ENCODE measurements around the gene CAMK1D. TPM values are rescaled to one million over a fixed set of nuclear protein-coding genes. Genes with fewer than 3 reads are reported as not detected.

The CAMK1D gene
- total and polyA plus RNA-seq, 4 experiments from 2014 or later = 5.2 to 22.2 (median 19.4) TPM

GRCh38 chr10:12444981-12445700 is 95.8 kb downstream of the CAMK1D start:
- no peaks in the 10 kb centered on the region for H3K9me3 ChIP-seq (ENCODE audit: control insufficient read depth in 1 of 2, low read length in 2 of 2)
- no peak overlapping the region for H3K4me3 Mint-ChIP-seq
- ChIA-PET POLR2A (ENCODE audit: partially characterized antibody) (no interaction called here), CTCF (ENCODE audit: partially characterized antibody) (no interaction called here)
- H3K4me1 ChIP-seq (ENCODE audit: insufficient read depth, low read length) = peaks cover 14% of the 10 kb centered on the region
- H3K36me3 ChIP-seq (ENCODE audit: insufficient read depth, low read length) = no peaks in the 10 kb centered on the region
- H3K9me3 Mint-ChIP-seq = peaks cover 0 to 6% (median 0%) of the 10 kb centered on the region in 8 donors
- H3K36me3 Mint-ChIP-seq = peaks cover 0 to 8% of the 10 kb centered on the region in 2 donors
- no peaks in the 10 kb centered on the region for H3K27me3 Mint-ChIP-seq
- H3K4me1 Mint-ChIP-seq = peaks cover 28 to 50% (median 40%) of the 10 kb centered on the region in 4 donors
- no peak for DNase-seq
- intact Hi-C loops (cut with micrococcal nuclease) = loop anchor here (5.0 kb wide), 1 partner anchor 857 kb away; the partner anchor contains the start of gene PHYH
- no peak overlapping the region for H3K27ac ChIP-seq (ENCODE audit: low read depth, low read length)
- H3K27me3 ChIP-seq (ENCODE audit: insufficient read depth, low read length) = no peaks in the 10 kb centered on the region
- no peak overlapping the region for H3K4me3 ChIP-seq (ENCODE audit: low read length in 2 of 2)
- H3K27ac Mint-ChIP-seq = peak overlapping the region in 6 of 7 donors; percentile 46 to 90 (median 76)

GRCh38 chr10:12445701-12446334 is 96.5 kb downstream of the CAMK1D start:
- H3K9me3 Mint-ChIP-seq = peaks cover 0 to 3% (median 0%) of the 10 kb centered on the region in 8 donors
- no peaks in the 10 kb centered on the region for H3K27me3 Mint-ChIP-seq
- Histone ChIP-seq H3K36me3 (ENCODE audit: insufficient read depth, low read length) (no peaks in the 10 kb centered on the region), H3K27ac (ENCODE audit: low read depth, low read length) (no peak overlapping the region), H3K27me3 (ENCODE audit: insufficient read depth, low read length) (no peaks in the 10 kb centered on the region), H3K4me3 (ENCODE audit: low read length in 2 of 2) (no peak overlapping the region), H3K4me1 (ENCODE audit: insufficient read depth, low read length) (peaks cover 14% of the 10 kb centered on the region), H3K9me3 (ENCODE audit: control insufficient read depth in 1 of 2, low read length in 2 of 2) (no peaks in the 10 kb centered on the region)
- intact Hi-C loops (cut with micrococcal nuclease) = loop anchor here (5.0 kb wide), 1 partner anchor 856 kb away; the partner anchor contains the start of gene PHYH
- H3K4me1 Mint-ChIP-seq = peaks cover 28 to 56% (median 41%) of the 10 kb centered on the region in 4 donors
- H3K4me3 Mint-ChIP-seq = no peak overlapping the region
- POLR2A ChIA-PET (ENCODE audit: partially characterized antibody) = interaction anchor here (1.3 kb wide), 1 partner anchor 93 kb away, joined by 3 read pairs; no protein-coding TSS in a partner anchor
- CTCF ChIA-PET (ENCODE audit: partially characterized antibody) = interaction anchor here (1.7 kb wide), 1 partner anchor 181 kb away, joined by 3 read pairs; no protein-coding TSS in a partner anchor
- H3K27ac Mint-ChIP-seq = peak overlapping the region; percentile 46 to 90 (median 77)
- no peak for DNase-seq
- H3K36me3 Mint-ChIP-seq = peaks cover 0 to 8% of the 10 kb centered on the region in 2 donors

GRCh38 chr10:12448340-12448728 is 99.0 kb downstream of the CAMK1D start:
- Mint-ChIP-seq H3K27me3 (no peaks in the 10 kb centered on the region), H3K9me3 (no peaks in the 10 kb centered on the region), H3K4me1 (peaks cover 28 to 58% (median 41%) of the 10 kb centered on the region in 4 donors), H3K27ac (peak overlapping the region; percentile 89 to 99 (median 99)), H3K4me3 (peak overlapping the region; percentile 28 to 88 (median 80)), H3K36me3 (peaks cover 0 to 6% of the 10 kb centered on the region in 2 donors)
- CTCF ChIA-PET (ENCODE audit: partially characterized antibody) = no interaction called here
- peaks cover 14% of the 10 kb centered on the region for H3K4me1 ChIP-seq (ENCODE audit: insufficient read depth, low read length)
- no peaks in the 10 kb centered on the region for H3K36me3 ChIP-seq (ENCODE audit: insufficient read depth, low read length)
- DNase-seq = no peak
- POLR2A ChIA-PET (ENCODE audit: partially characterized antibody) = interaction anchor here (2.0 kb wide), 1 partner anchor 99 kb away, joined by 14 read pairs; the partner anchor contains the start of gene CAMK1D
- no peaks in the 10 kb centered on the region for H3K27me3 ChIP-seq (ENCODE audit: insufficient read depth, low read length)
- intact Hi-C loops (cut with micrococcal nuclease) = loop anchor here (2.0 to 5.0 kb wide), 2 partner anchors 650 to 854 kb away; partner anchors contain the start of gene PHYH
- H3K27ac ChIP-seq (ENCODE audit: low read depth, low read length) = peak overlapping the region; percentile 60
- H3K9me3 ChIP-seq (ENCODE audit: control insufficient read depth in 1 of 2, low read length in 2 of 2) = no peaks in the 10 kb centered on the region
- H3K4me3 ChIP-seq (ENCODE audit: low read length in 2 of 2) = no peak overlapping the region

GRCh38 chr10:12448729-12449391 is 99.5 kb downstream of the CAMK1D start:
- peak overlapping the region; percentile 89 to 99 (median 99) for H3K27ac Mint-ChIP-seq
- H3K4me3 Mint-ChIP-seq = peak overlapping the region; percentile 36 to 88 (median 81)
- peak overlapping the region in 1 of 2 donors; percentile 21 for H3K4me3 ChIP-seq (ENCODE audit: low read length in 2 of 2)
- intact Hi-C loops (cut with micrococcal nuclease) = loop anchor here (1.0 to 5.0 kb wide), 3 partner anchors 100 to 853 kb away; partner anchors contain the start of genes CAMK1D and PHYH
- H3K9me3 ChIP-seq (ENCODE audit: control insufficient read depth in 1 of 2, low read length in 2 of 2) = no peaks in the 10 kb centered on the region
- no peaks in the 10 kb centered on the region for H3K27me3 Mint-ChIP-seq
- H3K27ac ChIP-seq (ENCODE audit: low read depth, low read length) = peak overlapping the region; percentile 60
- peaks cover 14% of the 10 kb centered on the region for H3K4me1 ChIP-seq (ENCODE audit: insufficient read depth, low read length)
- no peaks in the 10 kb centered on the region for H3K9me3 Mint-ChIP-seq
- no peaks in the 10 kb centered on the region for H3K27me3 ChIP-seq (ENCODE audit: insufficient read depth, low read length)
- peaks cover 28 to 58% (median 41%) of the 10 kb centered on the region in 4 donors for H3K4me1 Mint-ChIP-seq
- DNase-seq = peak; percentile 87 to 94 (median 92)
- ChIA-PET CTCF (ENCODE audit: partially characterized antibody) (interaction anchor here (0.8 to 1.6 kb wide), 3 partner anchors 106 to 853 kb away, joined by 3 to 10 read pairs (median 3); no protein-coding TSS in a partner anchor), POLR2A (ENCODE audit: partially characterized antibody) (interaction anchor here (0.7 to 2.0 kb wide), 6 partner anchors 30 to 157 kb away, joined by 3 to 14 read pairs (median 4); partner anchors contain the start of gene CAMK1D)
- H3K36me3 ChIP-seq (ENCODE audit: insufficient read depth, low read length) = no peaks in the 10 kb centered on the region
- H3K36me3 Mint-ChIP-seq = peaks cover 0 to 6% of the 10 kb centered on the region in 2 donors

GRCh38 chr10:12455318-12455717 is 106.0 kb downstream of the CAMK1D start:
- peaks cover 2 to 5% of the 10 kb centered on the region in 2 donors for H3K36me3 Mint-ChIP-seq
- Histone ChIP-seq H3K27ac (ENCODE audit: low read depth, low read length) (no peak overlapping the region), H3K36me3 (ENCODE audit: insufficient read depth, low read length) (no peaks in the 10 kb centered on the region), H3K4me1 (ENCODE audit: insufficient read depth, low read length) (no peaks in the 10 kb centered on the region), H3K4me3 (ENCODE audit: low read length in 2 of 2) (no peak overlapping the region), H3K9me3 (ENCODE audit: control insufficient read depth in 1 of 2, low read length in 2 of 2) (no peaks in the 10 kb centered on the region), H3K27me3 (ENCODE audit: insufficient read depth, low read length) (no peaks in the 10 kb centered on the region)
- intact Hi-C loops (cut with micrococcal nuclease) = no loop called here
- CTCF ChIA-PET (ENCODE audit: partially characterized antibody) = no interaction called here
- no peak overlapping the region for H3K27ac Mint-ChIP-seq
- POLR2A ChIA-PET (ENCODE audit: partially characterized antibody) = no interaction called here
- no peaks in the 10 kb centered on the region for H3K27me3 Mint-ChIP-seq
- no peaks in the 10 kb centered on the region for H3K9me3 Mint-ChIP-seq
- peaks cover 9 to 17% (median 15%) of the 10 kb centered on the region in 4 donors for H3K4me1 Mint-ChIP-seq
- DNase-seq = no peak
- no peak overlapping the region for H3K4me3 Mint-ChIP-seq

- no peaks in the 10 kb centered on the region for H3K9me3 ChIP-seq (ENCODE audit: control insufficient read depth in 1 of 2, low read length in 2 of 2)
- Mint-ChIP-seq H3K9me3 (no peaks in the 10 kb centered on the region), H3K4me1 (peaks cover 9 to 16% (median 12%) of the 10 kb centered on the region in 4 donors), H3K36me3 (peaks cover 2 to 5% of the 10 kb centered on the region in 2 donors), H3K27me3 (no peaks in the 10 kb centered on the region), H3K27ac (peak overlapping the region in 1 of 7 donors; percentile 37), H3K4me3 (no peak overlapping the region)
- no peak overlapping the region for H3K27ac ChIP-seq (ENCODE audit: low read depth, low read length)
- H3K4me1 ChIP-seq (ENCODE audit: insufficient read depth, low read length) = no peaks in the 10 kb centered on the region
- CTCF ChIA-PET (ENCODE audit: partially characterized antibody) = no interaction called here
- intact Hi-C loops (cut with micrococcal nuclease) = no loop called here
- POLR2A ChIA-PET (ENCODE audit: partially characterized antibody) = no interaction called here
- H3K36me3 ChIP-seq (ENCODE audit: insufficient read depth, low read length) = no peaks in the 10 kb centered on the region
- H3K4me3 ChIP-seq (ENCODE audit: low read length in 2 of 2) = no peak overlapping the region
- DNase-seq = no peak
- no peaks in the 10 kb centered on the region for H3K27me3 ChIP-seq (ENCODE audit: insufficient read depth, low read length)
Observed at GRCh38 chr10:12455766-12456165, 106.4 kb downstream of the CAMK1D start.
